Limb (tissue), 2 donors: ENCODE data around the gene GALR3.

Source experiments
- DNase-seq, 2 donors: peaks; one replicate each; pipeline ENCODE4 v3.0.0-alpha.2; 2016; ENCODE audit errors: extremely low spot score in 2 of 2

Gene GALR3

GRCh38 chr22:37865510-37865909, 42.3 kb downstream of the GALR3 start:
- no peak for DNase-seq

- DNase-seq: no peak
Observed at GRCh38 chr22:37870273-37870672, 47.1 kb downstream of the GALR3 start.
